HG03039 (cell line): ENCODE measurements around the gene ING1.
"Not testable (repeated sequence)": the region's sequence is repeated elsewhere in the genome, so short reads cannot be mapped to it uniquely, and the experiment has no call there.

Source experiments
- ATAC-seq: cut with Tn5 transposase; IDR thresholded peaks from one replicate; pipeline ENCODE4 v1.9.1; 2021; ENCODE audit warnings: mild to moderate bottlenecking, moderate library complexity; ENCODE audit not compliant: unreplicated experiment

Gene ING1

GRCh38 chr13:110690516-110690915, 23.0 kb upstream of the ING1 start:
- no peak for ATAC-seq

GRCh38 chr13:110695774-110696173, 17.7 kb upstream of the ING1 start:
- ATAC-seq = not testable (repeated sequence)

- no peak for ATAC-seq
Measured at GRCh38 chr13:110696776-110697175, 16.7 kb upstream of the ING1 start.

GRCh38 chr13:110697842-110698241, 15.7 kb upstream of the ING1 start:
- ATAC-seq = no peak

- peak; percentile 55 for ATAC-seq
Measured at GRCh38 chr13:110698689-110699088, 14.8 kb upstream of the ING1 start.

- no peak for ATAC-seq
Measured at GRCh38 chr13:110699148-110700145, 14.1 kb upstream of the ING1 start.

GRCh38 chr13:110700186-110700585, 13.3 kb upstream of the ING1 start:
- no peak for ATAC-seq

GRCh38 chr13:110700641-110701040, 12.9 kb upstream of the ING1 start:
- ATAC-seq = no peak

- ATAC-seq = not testable (repeated sequence)
Measured at GRCh38 chr13:110701061-110701460, 12.4 kb upstream of the ING1 start.

GRCh38 chr13:110702089-110702488, 11.4 kb upstream of the ING1 start:
- ATAC-seq = no peak

GRCh38 chr13:110702591-110703526, 10.6 kb upstream of the ING1 start:
- ATAC-seq = no peak

- no peak for ATAC-seq
Measured at GRCh38 chr13:110705356-110705825, 8.1 kb upstream of the ING1 start.

- ATAC-seq = peak; percentile 92
Measured at GRCh38 chr13:110705826-110706569, 7.5 kb upstream of the ING1 start, which contains the start of gene CARS2. Gene CARS2 (minus strand): TSS chr13:110706116. CDS start chr13:110706093, 23 bp downstream.

GRCh38 chr13:110706570-110707372, 6.7 kb upstream of the ING1 start:
- ATAC-seq = peak; percentile 5

GRCh38 chr13:110712081-110712848, 1.2 kb upstream of the ING1 start:
- ATAC-seq = peak; percentile 22

GRCh38 chr13:110712849-110713641, 455 bp upstream of the ING1 start:
- peak; percentile 44 for ATAC-seq

- ATAC-seq = no peak
Measured at GRCh38 chr13:110713981-110714796, 689 bp downstream of the ING1 start.
